T-helper 9 cell (primary cell): Measurements from ENCODE around the gene PLD4.

Experiments
- DNase-seq: peaks from one replicate; pipeline ENCODE4 v3.0.0-alpha.2; 2020

Gene PLD4

GRCh38 chr14:104976198-104977007, 51.7 kb downstream of the PLD4 start:
- peak; percentile 91 for DNase-seq

- no peak for DNase-seq
These were observed 52.5 kb downstream of the PLD4 start for GRCh38 chr14:104977008-104977680.

GRCh38 chr14:104977681-104978653, 53.3 kb downstream of the PLD4 start, which contains the start of gene AHNAK2:
AHNAK2 (minus strand) TSS chr14:104978374; CDS start chr14:104978237, 137 bp downstream.
- DNase-seq, result peak; percentile 41

GRCh38 chr14:104978746-104979691, 54.3 kb downstream of the PLD4 start:
- no peak for DNase-seq

GRCh38 chr14:104979758-104980610, 55.3 kb downstream of the PLD4 start:
- DNase-seq, result no peak

- DNase-seq, result no peak
These were observed 56.2 kb downstream of the PLD4 start for GRCh38 chr14:104980611-104981531.

- DNase-seq, result no peak
These were observed 57.2 kb downstream of the PLD4 start for GRCh38 chr14:104981699-104982541.

- no peak for DNase-seq
These were observed 58.0 kb downstream of the PLD4 start for GRCh38 chr14:104982548-104983230.
